Ishikawa (cell line): ENCODE measurements around the gene REN.
A peak's percentile ranks its signal among the peaks of the same experiment; 100 is the strongest.

Source experiments
- CEBPB ChIP-seq: IDR thresholded peaks from 2 replicates; pipeline ENCODE4 v1.6.1; 2012
- CREB1 ChIP-seq: IDR thresholded peaks from 2 replicates; pipeline ENCODE4 v1.6.1; 2012; ENCODE audit warnings: low read depth
- EGR1 ChIP-seq: IDR thresholded peaks from 2 replicates; pipeline ENCODE4 v1.6.1; 2012
- EP300 ChIP-seq: IDR thresholded peaks from 2 replicates; pipeline ENCODE4 v1.6.1; 2012; ENCODE audit warnings: borderline replicate concordance
- FOXM1 ChIP-seq: IDR thresholded peaks from 2 replicates; pipeline ENCODE4 v1.6.1; 2012; ENCODE audit warnings: low read depth, borderline replicate concordance
- MAX ChIP-seq: IDR thresholded peaks from 2 replicates; pipeline ENCODE4 v1.6.1; 2012
- NFIC ChIP-seq: IDR thresholded peaks from 2 replicates; pipeline ENCODE4 v1.6.1; 2012
- RAD21 ChIP-seq: IDR thresholded peaks from 2 replicates; pipeline ENCODE4 v1.6.1; 2012; ENCODE audit warnings: low read depth
- REST ChIP-seq: IDR thresholded peaks from 2 replicates; pipeline ENCODE4 v1.6.1; 2012; ENCODE audit warnings: low read depth, mild to moderate bottlenecking
- TAF1 ChIP-seq: IDR thresholded peaks from 2 replicates; pipeline ENCODE4 v1.6.1; 2012; ENCODE audit warnings: low read depth, mild to moderate bottlenecking
- TCF12 ChIP-seq: IDR thresholded peaks from 2 replicates; pipeline ENCODE4 v1.6.1; 2012; ENCODE audit warnings: low read depth
- TEAD4 ChIP-seq: IDR thresholded peaks from 2 replicates; pipeline ENCODE4 v1.6.1; 2012
- USF1 ChIP-seq: IDR thresholded peaks from 2 replicates; pipeline ENCODE4 v1.6.1; 2012
- YY1 ChIP-seq: IDR thresholded peaks from 2 replicates; pipeline ENCODE4 v1.6.1; 2012; ENCODE audit warnings: low read depth
- ZBTB7A ChIP-seq: IDR thresholded peaks from 2 replicates; pipeline ENCODE4 v1.6.1; 2012; ENCODE audit warnings: low read depth

The REN gene

DNA sequence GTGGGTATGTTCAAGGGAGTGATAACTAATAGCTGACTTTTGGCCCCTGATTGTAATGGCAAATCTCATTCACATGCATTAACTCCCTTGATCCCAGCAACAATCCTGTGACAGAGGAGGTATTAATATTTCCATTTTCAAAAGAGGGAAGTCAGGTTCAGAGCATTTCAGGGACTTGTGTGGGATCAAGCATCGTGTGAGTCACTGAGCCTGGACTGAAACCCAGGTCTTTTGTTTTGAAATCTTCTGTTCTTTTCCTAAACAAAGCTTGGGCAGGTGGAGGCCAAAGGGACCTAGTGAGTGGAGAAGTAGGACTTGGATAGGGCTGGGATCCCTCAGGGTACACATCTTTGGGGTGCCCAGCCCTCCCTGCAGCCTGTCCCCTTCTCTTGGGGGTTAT, 52.2 kb downstream of the REN start:
- TF ChIP-seq FOXM1 = no peak
- TF ChIP-seq CEBPB = no peak
- no peak for TF ChIP-seq TAF1
- TF ChIP-seq RAD21 = no peak
- no peak for TF ChIP-seq CREB1
- TF ChIP-seq YY1 = no peak
- TF ChIP-seq MAX = no peak
- TF ChIP-seq EGR1 = no peak
- TF ChIP-seq EP300 = no peak
- no peak for TF ChIP-seq USF1

- TF ChIP-seq MAX (no peak), YY1 (no peak), REST (no peak), FOXM1 (no peak), RAD21 (no peak), TCF12 (no peak), EGR1 (no peak)
Measured at GRCh38 chr1:204112876-204113730, 53.0 kb downstream of the REN start.

DNA sequence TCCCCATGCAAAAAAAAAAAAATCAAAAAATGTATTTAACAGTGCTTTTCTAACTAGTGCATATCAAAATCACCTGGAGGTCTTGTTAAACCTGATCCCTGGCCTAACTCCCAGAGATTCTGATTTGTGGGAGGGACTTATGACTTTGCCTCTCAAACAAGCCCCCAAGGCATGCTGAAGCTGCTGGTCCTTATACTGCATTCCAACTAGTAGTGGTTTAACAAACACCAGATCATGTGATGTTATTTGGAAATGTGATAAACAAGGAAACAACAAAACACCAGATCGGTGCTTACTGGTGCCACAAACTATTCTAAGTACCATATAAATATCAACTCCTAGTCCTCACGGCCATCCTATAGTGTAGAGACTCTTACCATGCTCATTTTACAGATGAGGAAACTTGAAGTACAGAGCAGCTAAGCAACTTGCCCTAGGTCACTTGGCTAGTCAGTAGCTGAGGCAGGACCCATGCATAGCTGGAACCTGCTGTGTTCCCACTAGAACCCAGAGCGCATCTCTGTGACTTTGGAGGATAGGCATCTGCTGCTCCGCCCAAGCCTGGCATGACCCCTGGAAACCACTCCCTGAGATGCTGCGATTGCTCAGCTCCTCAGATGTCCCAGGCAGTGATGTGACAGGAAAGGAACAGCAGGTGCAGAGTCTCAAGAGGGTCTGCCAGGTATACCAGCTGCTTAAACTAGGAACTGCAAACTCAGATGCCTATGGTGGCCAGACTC, 55.1 kb downstream of the REN start:
- no peak for TF ChIP-seq NFIC
- TF ChIP-seq FOXM1 = no peak

GRCh38 chr1:204108312-204109141, 57.6 kb downstream of the REN start:
- TF ChIP-seq EGR1 (no peak), FOXM1 (no peak), TCF12 (no peak), CREB1 (no peak), EP300 (no peak), YY1 (no peak), RAD21 (no peak), USF1 (no peak), REST (no peak), TEAD4 (no peak), MAX (no peak), ZBTB7A (no peak), NFIC (no peak), TAF1 (no peak)

DNA sequence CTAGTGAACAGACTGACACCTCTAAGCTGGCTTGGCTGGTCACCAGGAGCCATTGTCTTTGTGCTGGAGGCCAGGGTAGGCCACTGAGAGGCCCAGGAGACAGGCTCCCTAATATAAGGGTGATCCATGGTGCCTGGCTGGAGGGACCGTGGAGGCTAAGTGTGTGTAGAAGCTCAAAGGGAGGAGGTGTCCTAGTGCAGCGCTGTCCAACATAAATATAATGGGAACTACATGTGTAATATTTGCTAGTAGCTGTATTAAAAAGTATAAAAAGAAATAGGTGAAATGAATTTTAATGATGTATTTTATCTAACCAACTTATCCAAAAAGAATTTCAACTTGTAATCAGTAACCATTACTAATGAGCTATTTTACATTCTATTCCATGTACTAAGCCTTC, 58.2 kb downstream of the REN start:
- TF ChIP-seq REST (peak; percentile 20; the same call in 1 of the 2 replicates), MAX (no peak), EP300 (no peak), TAF1 (no peak)
